ENCODE data around the gene TMEM53. TPM values are rescaled to one million over a fixed set of nuclear protein-coding genes. Genes with fewer than 3 reads are reported as not detected.

The TMEM53 gene
- total RNA-seq, 4 donors from 2014 or later: 7.6 to 14.0 (median 10.3) TPM

GRCh38 chr1:44648529-44649250 is 25.6 kb downstream of the TMEM53 start:
- no peak for TF ChIP-seq CTCF (IDR thresholded peaks at IDR 0.05)
- DNase-seq (ENCODE audit: low spot score): no peak
- no peak for ATAC-seq (ENCODE audit: low FRiP score)

GRCh38 chr1:44647896-44648295 is 26.4 kb downstream of the TMEM53 start:
- TF ChIP-seq CTCF (IDR thresholded peaks at IDR 0.05): no peak
- ATAC-seq (ENCODE audit: low FRiP score): no peak
- DNase-seq (ENCODE audit: low spot score): no peak

- DNase-seq (ENCODE audit: low spot score) (no peak), ATAC-seq (ENCODE audit: low FRiP score) (peak; percentile 90)
- no peak for TF ChIP-seq CTCF (IDR thresholded peaks at IDR 0.05)
These were observed 27.8 kb downstream of the TMEM53 start for GRCh38 chr1:44646261-44647110.

GRCh38 chr1:44645476-44646244 is 28.6 kb downstream of the TMEM53 start:
- DNase-seq (ENCODE audit: low spot score): no peak
- peak; percentile 65 for ATAC-seq (ENCODE audit: low FRiP score)
- TF ChIP-seq CTCF (IDR thresholded peaks at IDR 0.05): no peak

- DNase-seq (ENCODE audit: low spot score): no peak
- TF ChIP-seq CTCF (IDR thresholded peaks at IDR 0.05): no peak
- no peak for ATAC-seq (ENCODE audit: low FRiP score)
These were observed 29.5 kb downstream of the TMEM53 start for GRCh38 chr1:44644806-44645205.

GRCh38 chr1:44643721-44644334 is 30.5 kb downstream of the TMEM53 start:
- ATAC-seq (ENCODE audit: low FRiP score): no peak
- no peak for TF ChIP-seq CTCF (IDR thresholded peaks at IDR 0.05)
- no peak for DNase-seq (ENCODE audit: low spot score)
